Measurements from ENCODE around the gene TPD52L1.
"Not testable (repeated sequence)": the region's sequence is repeated elsewhere in the genome, so short reads cannot be mapped to it uniquely, and the experiment has no call there.

The TPD52L1 gene

DNA sequence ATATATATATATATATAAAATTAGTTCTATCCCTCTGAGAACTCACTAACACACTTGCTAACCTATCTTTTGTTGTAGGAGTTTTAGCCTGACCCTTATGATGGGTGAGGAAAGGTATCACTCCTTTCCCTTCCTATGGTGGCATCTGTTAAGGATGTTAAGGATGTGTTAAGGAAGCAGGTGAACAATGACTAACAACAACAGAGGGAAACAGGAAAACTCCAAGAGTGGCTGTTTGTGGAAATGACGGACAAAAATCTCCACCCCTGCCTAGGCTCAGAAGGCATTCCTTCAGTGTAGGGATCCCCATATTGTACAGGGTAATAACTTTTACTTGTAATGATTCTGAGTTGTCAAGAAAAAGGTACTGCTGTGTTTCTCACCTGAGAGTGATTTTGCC, 8.8 kb upstream of the TPD52L1 start:
- no peak for DNase-seq

DNA sequence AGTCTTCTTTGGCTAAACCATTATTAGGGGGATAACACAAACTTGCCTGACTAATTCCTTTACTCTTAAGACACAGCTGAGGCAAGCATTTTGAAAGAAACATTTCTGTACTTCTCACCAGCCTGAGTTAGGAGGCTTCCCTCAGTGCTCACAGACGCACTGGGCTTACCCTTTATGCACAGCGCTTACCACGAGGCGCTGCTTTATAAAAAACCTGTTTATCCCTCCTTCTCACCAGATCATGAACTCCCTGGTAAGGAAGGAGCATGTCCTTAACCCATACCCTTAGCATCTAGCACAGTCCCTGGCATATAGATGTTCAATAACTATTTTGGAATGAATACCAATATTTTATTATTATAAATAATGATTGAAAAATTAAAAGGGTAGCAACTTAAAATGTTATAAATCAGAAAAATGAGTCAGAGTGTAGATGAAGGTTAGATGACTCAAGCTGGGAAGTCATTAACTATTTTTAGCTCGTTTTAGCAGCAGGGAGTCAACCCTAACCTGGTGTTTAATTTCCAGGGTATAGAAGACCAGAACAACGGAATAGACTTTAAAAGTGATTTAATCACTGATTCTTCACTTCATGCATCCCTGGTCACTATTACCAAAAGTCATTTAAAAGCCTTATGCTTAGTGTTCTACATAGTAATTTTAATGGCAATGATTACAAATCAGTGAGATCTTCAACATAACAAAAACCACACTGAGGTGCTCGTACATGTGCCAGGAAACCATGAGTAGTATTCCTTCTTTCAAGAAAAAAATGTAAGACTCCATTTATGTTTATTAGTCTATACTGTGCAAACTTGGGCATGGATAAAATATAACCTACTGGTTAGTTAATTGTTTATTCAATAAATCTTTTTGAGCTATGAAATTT, 4.1 kb upstream of the TPD52L1 start:
- DNase-seq = no peak

- DNase-seq = peak; percentile 21
These were observed 1.9 kb upstream of the TPD52L1 start for GRCh38 chr6:125151700-125152099.

- DNase-seq = peak; percentile 2
These were observed 666 bp downstream of the TPD52L1 start for GRCh38 chr6:125154118-125154760.

- peak; percentile 9 for DNase-seq
These were observed 1.2 kb downstream of the TPD52L1 start for GRCh38 chr6:125154761-125155135.

DNA sequence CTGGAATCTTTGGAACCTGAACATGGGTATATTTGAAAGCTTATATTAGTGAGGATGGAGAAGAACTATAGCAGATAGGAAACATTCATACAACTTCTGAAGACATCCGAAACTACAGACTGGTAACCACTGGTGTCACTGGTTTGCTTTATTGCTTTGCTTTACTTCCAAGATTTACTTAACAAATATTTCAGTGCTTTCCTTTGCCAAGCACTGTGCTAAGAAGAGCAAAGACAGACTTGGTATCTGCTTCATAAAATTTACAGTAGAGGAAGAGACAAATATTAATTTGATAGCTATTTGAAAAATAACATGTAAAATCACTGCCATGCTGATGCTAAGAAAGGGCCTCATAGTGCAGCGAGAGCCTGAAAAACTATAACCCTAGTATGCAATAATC, 1.8 kb downstream of the TPD52L1 start:
- no peak for DNase-seq

DNA sequence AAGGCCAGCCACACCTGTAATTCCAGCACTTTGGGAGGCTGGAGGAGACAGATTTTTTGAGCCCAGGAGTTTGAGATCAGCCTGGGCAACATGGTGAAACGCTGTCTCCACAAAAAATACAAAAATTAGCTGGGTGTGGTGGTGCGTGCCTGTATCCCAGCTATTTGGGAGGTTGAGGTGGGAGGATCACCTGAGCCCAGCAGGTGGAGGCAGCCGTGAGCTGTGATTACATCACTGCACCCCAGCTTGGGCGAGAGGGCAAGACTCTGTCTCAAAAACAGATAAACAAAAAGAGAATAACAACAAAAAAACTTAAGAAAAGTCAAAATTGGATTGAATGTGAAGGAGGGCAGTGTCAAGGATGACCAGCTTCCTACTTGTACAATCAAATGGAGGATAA, 2.9 kb downstream of the TPD52L1 start:
- DNase-seq = no peak

DNA sequence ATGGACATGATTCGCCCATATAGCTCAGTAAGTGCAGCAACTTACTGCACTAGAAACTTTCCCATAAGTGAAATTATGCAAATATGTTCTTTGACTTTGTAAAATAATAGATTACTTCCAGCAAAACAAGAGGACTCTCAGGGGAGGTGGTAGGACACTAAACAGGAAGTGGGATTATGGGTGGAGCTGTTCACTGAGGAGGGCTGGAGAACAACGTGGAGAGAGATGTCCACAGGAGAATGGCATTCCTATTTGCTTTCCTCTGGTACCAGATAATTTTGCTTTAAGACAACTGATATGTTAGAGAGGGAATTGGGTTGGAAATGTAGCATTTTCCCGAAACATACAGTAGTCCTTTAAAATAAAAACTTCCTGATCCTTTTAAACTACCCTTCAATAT, 3.7 kb downstream of the TPD52L1 start:
- no peak for DNase-seq

DNA sequence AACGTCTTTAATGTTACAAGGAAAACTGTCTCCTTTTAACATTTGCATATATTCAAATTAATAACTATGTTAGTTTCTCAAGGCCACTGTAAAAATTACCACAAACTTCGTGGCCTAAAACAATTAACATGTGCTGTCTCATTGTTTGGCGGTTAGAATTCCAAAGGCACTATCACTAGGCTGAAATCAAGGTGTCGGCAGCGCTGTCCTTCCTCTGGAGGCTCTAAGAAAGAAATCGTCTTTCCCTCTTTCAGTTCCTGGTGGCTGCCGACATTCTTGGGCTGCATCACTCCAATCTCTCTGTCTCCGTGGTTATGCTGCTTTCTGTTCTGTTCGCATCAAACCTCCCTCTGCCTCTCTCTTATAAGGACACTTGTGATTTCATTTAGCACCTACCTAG, 4.2 kb downstream of the TPD52L1 start:
- DNase-seq = no peak

DNA sequence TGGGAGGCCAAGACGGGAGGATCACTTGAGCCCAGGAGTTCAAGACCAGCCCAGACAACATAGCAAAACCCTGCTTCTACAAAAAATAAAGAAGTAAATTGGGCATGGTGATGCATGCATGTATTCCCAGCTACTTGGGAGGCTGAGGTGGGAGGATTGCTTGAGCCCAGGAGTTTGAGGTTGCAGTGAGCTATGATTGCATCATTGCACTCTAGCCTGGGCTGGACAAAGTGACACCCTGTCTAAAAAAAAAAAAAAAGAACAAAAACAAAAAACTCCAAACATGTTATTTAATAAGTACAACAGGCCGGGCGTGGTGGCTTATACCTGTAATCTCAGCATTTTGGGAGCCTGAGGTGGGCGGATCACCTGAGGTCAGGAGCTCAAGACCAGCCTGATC, 9.8 kb downstream of the TPD52L1 start:
- not testable (repeated sequence) for DNase-seq

- DNase-seq = no peak
These were observed 10.2 kb downstream of the TPD52L1 start for GRCh38 chr6:125163811-125164210.

- DNase-seq = no peak
These were observed 11.1 kb downstream of the TPD52L1 start for GRCh38 chr6:125164696-125165095.

GRCh38 chr6:125165256-125165655, 11.7 kb downstream of the TPD52L1 start:
- DNase-seq = no peak

DNA sequence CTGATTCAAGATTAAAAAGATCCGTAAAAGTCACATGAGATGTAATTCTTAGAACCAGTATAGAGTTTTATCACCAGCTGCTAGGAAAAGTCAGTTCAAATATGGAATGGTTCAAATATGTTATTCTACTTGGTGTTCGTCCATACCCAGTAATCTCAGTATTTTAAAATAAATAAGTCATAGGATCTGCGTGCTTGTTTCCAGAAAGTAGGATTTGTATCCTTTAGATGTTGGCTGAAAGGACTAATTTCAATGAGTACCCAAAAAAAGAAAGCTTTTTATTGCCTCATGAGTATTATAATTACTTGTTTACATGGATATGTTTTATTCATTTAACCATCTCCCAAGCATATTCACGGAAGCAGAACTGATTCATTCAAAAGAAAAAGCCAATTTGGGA, 12.2 kb downstream of the TPD52L1 start:
- no peak for DNase-seq

- DNase-seq = no peak
These were observed 13.1 kb downstream of the TPD52L1 start for GRCh38 chr6:125166711-125167110.

DNA sequence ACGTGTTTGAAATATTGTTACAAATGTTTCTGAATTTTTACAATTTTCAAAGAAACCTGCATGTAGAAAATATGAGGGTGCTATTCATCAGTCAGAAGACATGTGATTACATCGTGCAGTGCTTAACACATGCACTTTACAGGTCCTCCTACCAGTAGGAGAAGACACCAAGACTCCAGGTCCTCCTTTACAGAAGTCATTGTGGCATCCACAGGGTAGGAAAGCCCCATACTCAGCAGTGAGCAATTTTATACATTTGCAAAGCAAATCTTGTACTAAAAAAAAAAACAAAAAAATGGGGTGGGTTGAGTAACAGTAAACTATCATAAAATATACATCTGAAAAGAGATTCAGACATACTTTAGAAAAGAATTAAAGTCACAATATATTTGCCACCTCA, 14.0 kb downstream of the TPD52L1 start:
- no peak for DNase-seq

DNA sequence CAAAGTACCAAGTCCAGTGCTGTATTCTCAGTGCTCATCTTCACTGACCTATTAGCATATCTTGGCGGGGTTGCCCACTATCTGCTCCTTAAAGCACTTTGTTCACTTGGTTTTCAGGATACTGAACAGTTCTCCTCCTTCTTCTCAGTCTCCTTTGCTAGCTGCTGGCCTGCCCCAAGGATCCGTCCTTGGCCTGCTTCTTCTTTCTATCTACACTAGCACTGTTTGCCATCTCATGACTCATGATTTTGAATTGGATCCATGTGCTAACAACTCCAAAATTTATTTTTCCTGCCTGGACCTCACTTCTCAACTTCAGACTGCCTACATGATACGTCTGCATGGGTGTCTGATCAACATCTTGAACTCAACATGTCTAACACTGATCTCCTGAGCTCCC, 15.5 kb downstream of the TPD52L1 start:
- no peak for DNase-seq

GRCh38 chr6:125169522-125169921, 15.9 kb downstream of the TPD52L1 start:
- DNase-seq = no peak

- no peak for DNase-seq
These were observed 16.8 kb downstream of the TPD52L1 start for GRCh38 chr6:125170376-125170775.

GRCh38 chr6:125173341-125174095, 19.9 kb downstream of the TPD52L1 start:
- DNase-seq = no peak

GRCh38 chr6:125174626-125175025, 21.1 kb downstream of the TPD52L1 start:
- no peak for DNase-seq

DNA sequence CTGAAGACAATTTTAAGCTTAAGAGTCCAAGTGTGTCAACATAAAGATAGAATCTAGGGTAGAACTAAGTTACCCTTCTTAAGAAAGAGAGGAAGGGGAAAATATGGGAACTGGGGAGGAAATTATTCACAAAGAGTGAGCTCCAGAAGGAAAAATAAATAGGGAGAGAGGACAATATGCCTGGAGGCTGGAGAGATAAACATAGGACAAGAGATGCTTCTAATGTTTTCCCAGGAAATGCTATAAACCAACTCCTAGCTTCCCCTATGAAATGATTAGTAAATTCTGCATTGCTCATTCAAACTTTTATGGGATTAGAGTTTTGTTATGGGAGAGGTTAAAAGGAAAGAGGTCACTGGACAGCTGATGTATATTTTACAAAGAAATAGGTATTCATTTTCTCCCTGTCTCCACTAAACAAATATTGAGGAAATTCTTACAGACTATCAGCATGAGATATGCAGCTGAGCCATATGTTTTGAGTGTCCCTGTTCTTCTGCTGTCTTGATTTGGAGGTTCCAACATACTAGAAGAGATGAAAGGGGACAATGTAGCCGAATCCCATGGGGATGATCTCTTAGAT, 22.0 kb downstream of the TPD52L1 start:
- no peak for DNase-seq

GRCh38 chr6:125182237-125183008, 28.9 kb downstream of the TPD52L1 start:
- DNase-seq = no peak

Data from RPMI8226 (cell line).